Caco-2 (cell line): ENCODE data around the gene AMPD3. TPM values are rescaled to one million over a fixed set of nuclear protein-coding genes. Genes with fewer than 3 reads are reported as not detected.

Experiments used
- BruUV-seq: library from RNA; stranded (reverse); fragments of 400-500 nt; replicated peaks from 2 replicates; lab custom pipeline; 2021; lab: Mats Ljungman, UMichigan
- CTCF ChIA-PET: fragments of 300-600 bp; sonication (Branson Sonifier 250); formaldehyde crosslinking; loops from one replicate; lab custom pipeline; 2022; ENCODE audit warnings: antibody characterized with exemption; lab: Charles Lee
- POLR2A ChIA-PET: fragments of 300-600 bp; sonication (Branson Sonifier 250); formaldehyde crosslinking; loops from one replicate; lab custom pipeline; 2022; ENCODE audit warnings: antibody characterized with exemption; lab: Charles Lee
- DNase-seq, 2 experiments: peaks; one replicate each; pipeline versions ENCODE4 v3.0.0 to v3.0.0-alpha.2; 2020 to 2022
- H3K27me3 ChIP-seq: replicated peaks from 2 replicates; pipeline ENCODE4 v1.6.0; 2011; ENCODE audit warnings: low read length; ENCODE audit not compliant: control insufficient read depth, insufficient read depth
- H3K36me3 ChIP-seq: 2 replicates; pipeline ENCODE4 v1.5.1; 2011; ENCODE audit warnings: low read length; ENCODE audit not compliant: control insufficient read depth, insufficient read depth
- H3K4me1 ChIP-seq: fragments of 250-450 bp; sonication (Bioruptor Pico); 2 replicates; pipeline ENCODE4 v1.5.1; 2020; ENCODE audit warnings: mild to moderate bottlenecking
- H3K4me3 ChIP-seq: 2 replicates; pipeline ENCODE4 v1.5.1; 2011; ENCODE audit warnings: low read depth, mild to moderate bottlenecking, control low read depth, low read length
- H3K9me3 ChIP-seq: fragments of 250-450 bp; sonication (Bioruptor Pico); 2 replicates; pipeline ENCODE4 v1.5.1; 2020; ENCODE audit warnings: mild to moderate bottlenecking, moderate library complexity
- H3K27ac Mint-ChIP-seq: one replicate; pipeline ENCODE4 v1.8.0; 2022; ENCODE audit warnings: mixed read lengths; ENCODE audit not compliant: unreplicated experiment
- H3K27me3 Mint-ChIP-seq: one replicate; pipeline ENCODE4 v1.8.0; 2022; ENCODE audit warnings: mixed read lengths; ENCODE audit not compliant: insufficient read depth, unreplicated experiment
- H3K36me3 Mint-ChIP-seq: one replicate; pipeline ENCODE4 v1.8.0; 2022; ENCODE audit warnings: mild to moderate bottlenecking, mixed read lengths; ENCODE audit not compliant: insufficient read depth, unreplicated experiment
- H3K4me1 Mint-ChIP-seq: one replicate; pipeline ENCODE4 v1.8.0; 2022; ENCODE audit warnings: low read depth, mixed read lengths; ENCODE audit not compliant: unreplicated experiment
- H3K4me3 Mint-ChIP-seq: one replicate; pipeline ENCODE4 v1.8.0; 2022; ENCODE audit warnings: mild to moderate bottlenecking, moderate library complexity, mixed read lengths; ENCODE audit not compliant: unreplicated experiment
- H3K9me3 Mint-ChIP-seq: one replicate; pipeline ENCODE4 v1.8.0; 2022; ENCODE audit warnings: mixed read lengths; ENCODE audit not compliant: unreplicated experiment
- intact Hi-C: fragments of 100-400 bp; cut with micrococcal nuclease; formaldehyde crosslinking; loops from one replicate; pipeline ENCODE4 v1.10.0; 2022; ENCODE audit not compliant: unreplicated experiment
- total RNA-seq: library from RNA; stranded (reverse); gene quantifications from 2 replicates; pipeline ENCODE4 v1.2.3, GENCODE V29; 2022
- TF ChIP-seq, protein P1 (sequence below), 2 experiments: fragments of 200-600 bp in 1 of 2; IDR thresholded peaks; 1 replicate in 1 of 2; 2 replicates in 1 of 2; pipeline versions ENCODE4 v1.5.1 to v1.8.0; 2011 to 2022; ENCODE audit warnings: antibody characterized with exemption in 1 of 2, control low read depth in 1 of 2, inconsistent platforms in 1 of 2, low read depth in 1 of 2, low read length in 1 of 2, mild to moderate bottlenecking in 1 of 2, moderate library complexity in 1 of 2; ENCODE audit not compliant: insufficient read depth in 1 of 2, severe bottlenecking in 1 of 2, unreplicated experiment in 1 of 2

Gene AMPD3
- total RNA-seq, 1 experiment from 2014 or later = 13.4 TPM

- CTCF ChIA-PET = no interaction called here
- H3K36me3 ChIP-seq = no peaks in the 10 kb centered on the region
These were observed 47.7 kb downstream of the AMPD3 start for GRCh38 chr11:10502770-10503169.

GRCh38 chr11:10503221-10503620, 48.2 kb downstream of the AMPD3 start:
- H3K9me3 Mint-ChIP-seq = no peaks in the 10 kb centered on the region
- no peaks in the 10 kb centered on the region for H3K27me3 Mint-ChIP-seq
- BruUV-seq = no TSS peak
- TF ChIP-seq, protein P1, sequence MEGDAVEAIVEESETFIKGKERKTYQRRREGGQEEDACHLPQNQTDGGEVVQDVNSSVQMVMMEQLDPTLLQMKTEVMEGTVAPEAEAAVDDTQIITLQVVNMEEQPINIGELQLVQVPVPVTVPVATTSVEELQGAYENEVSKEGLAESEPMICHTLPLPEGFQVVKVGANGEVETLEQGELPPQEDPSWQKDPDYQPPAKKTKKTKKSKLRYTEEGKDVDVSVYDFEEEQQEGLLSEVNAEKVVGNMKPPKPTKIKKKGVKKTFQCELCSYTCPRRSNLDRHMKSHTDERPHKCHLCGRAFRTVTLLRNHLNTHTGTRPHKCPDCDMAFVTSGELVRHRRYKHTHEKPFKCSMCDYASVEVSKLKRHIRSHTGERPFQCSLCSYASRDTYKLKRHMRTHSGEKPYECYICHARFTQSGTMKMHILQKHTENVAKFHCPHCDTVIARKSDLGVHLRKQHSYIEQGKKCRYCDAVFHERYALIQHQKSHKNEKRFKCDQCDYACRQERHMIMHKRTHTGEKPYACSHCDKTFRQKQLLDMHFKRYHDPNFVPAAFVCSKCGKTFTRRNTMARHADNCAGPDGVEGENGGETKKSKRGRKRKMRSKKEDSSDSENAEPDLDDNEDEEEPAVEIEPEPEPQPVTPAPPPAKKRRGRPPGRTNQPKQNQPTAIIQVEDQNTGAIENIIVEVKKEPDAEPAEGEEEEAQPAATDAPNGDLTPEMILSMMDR (IDR thresholded peaks at IDR 0.05; ENCODE audit: insufficient read depth in 1 of 2, low read depth in 1 of 2, low read length in 1 of 2, severe bottlenecking in 1 of 2, unreplicated experiment in 1 of 2) = no peak
- H3K9me3 ChIP-seq = no peaks in the 10 kb centered on the region
- intact Hi-C loops = no loop called here
- no peak overlapping the region for H3K4me3 ChIP-seq
- ChIA-PET CTCF (no interaction called here), POLR2A (no interaction called here)
- no peaks in the 10 kb centered on the region for H3K4me1 Mint-ChIP-seq
- H3K4me1 ChIP-seq = no peaks in the 10 kb centered on the region
- H3K36me3 Mint-ChIP-seq = no peaks in the 10 kb centered on the region
- no peak overlapping the region for H3K4me3 Mint-ChIP-seq
- no peak overlapping the region for H3K27ac Mint-ChIP-seq
- H3K27me3 ChIP-seq = no peaks in the 10 kb centered on the region
- no peak for DNase-seq
- H3K36me3 ChIP-seq = no peaks in the 10 kb centered on the region

More at GRCh38 chr11:10502770-10503169, 47.7 kb downstream of the AMPD3 start:
- Mint-ChIP-seq H3K36me3 (no peaks in the 10 kb centered on the region), H3K4me3 (no peak overlapping the region), H3K9me3 (no peaks in the 10 kb centered on the region), H3K27me3 (no peaks in the 10 kb centered on the region), H3K27ac (no peak overlapping the region), H3K4me1 (no peaks in the 10 kb centered on the region)
- no TSS peak for BruUV-seq
- H3K4me3 ChIP-seq = no peak overlapping the region
- TF ChIP-seq, protein P1 (IDR thresholded peaks at IDR 0.05; ENCODE audit: insufficient read depth in 1 of 2, low read depth in 1 of 2, low read length in 1 of 2, severe bottlenecking in 1 of 2, unreplicated experiment in 1 of 2) = no peak
- no peak for DNase-seq
- H3K4me1 ChIP-seq = no peaks in the 10 kb centered on the region
- no peaks in the 10 kb centered on the region for H3K9me3 ChIP-seq
- POLR2A ChIA-PET = no interaction called here
- H3K27me3 ChIP-seq = no peaks in the 10 kb centered on the region
- intact Hi-C loops = no loop called here

- no peaks in the 10 kb centered on the region for H3K4me1 ChIP-seq
- no peaks in the 10 kb centered on the region for H3K9me3 ChIP-seq
- no peaks in the 10 kb centered on the region for H3K36me3 ChIP-seq
- Mint-ChIP-seq H3K27ac (no peak overlapping the region), H3K4me3 (no peak overlapping the region), H3K4me1 (no peaks in the 10 kb centered on the region), H3K36me3 (no peaks in the 10 kb centered on the region), H3K27me3 (no peaks in the 10 kb centered on the region), H3K9me3 (no peaks in the 10 kb centered on the region)
- TF ChIP-seq, protein P1 (IDR thresholded peaks at IDR 0.05; ENCODE audit: insufficient read depth in 1 of 2, low read depth in 1 of 2, low read length in 1 of 2, severe bottlenecking in 1 of 2, unreplicated experiment in 1 of 2) = no peak
- H3K27me3 ChIP-seq = no peaks in the 10 kb centered on the region
- intact Hi-C loops = no loop called here
- H3K4me3 ChIP-seq = no peak overlapping the region
- DNase-seq = no peak
- ChIA-PET POLR2A (no interaction called here), CTCF (interaction anchor here (1.1 kb wide), 1 partner anchor 37 kb away, joined by 3 read pairs; the partner anchor contains the start of gene RNF141)
- no TSS peak for BruUV-seq
These were observed 48.9 kb downstream of the AMPD3 start for GRCh38 chr11:10503777-10504480.
